Hepatocyte (in vitro differentiated cells): Measurements from ENCODE around the gene IQGAP2.
"Not testable (repeated sequence)": the region's sequence is repeated elsewhere in the genome, so short reads cannot be mapped to it uniquely, and the experiment has no call there.

ENCODE experiments used
- EZH2 ChIP-seq: fragments of 200-600 bp; sonication (generic); IDR thresholded peaks from 2 replicates; pipeline ENCODE4 v1.6.1; 2016; ENCODE audit warnings: antibody characterized with exemption, mild to moderate bottlenecking, borderline replicate concordance
- TF ChIP-seq, protein P1 (sequence below): fragments of 200-600 bp; sonication (generic); IDR thresholded peaks from 2 replicates; pipeline ENCODE4 v1.5.1; 2016; ENCODE audit warnings: antibody characterized with exemption, mild to moderate bottlenecking; ENCODE audit not compliant: poor library complexity

DNA sequence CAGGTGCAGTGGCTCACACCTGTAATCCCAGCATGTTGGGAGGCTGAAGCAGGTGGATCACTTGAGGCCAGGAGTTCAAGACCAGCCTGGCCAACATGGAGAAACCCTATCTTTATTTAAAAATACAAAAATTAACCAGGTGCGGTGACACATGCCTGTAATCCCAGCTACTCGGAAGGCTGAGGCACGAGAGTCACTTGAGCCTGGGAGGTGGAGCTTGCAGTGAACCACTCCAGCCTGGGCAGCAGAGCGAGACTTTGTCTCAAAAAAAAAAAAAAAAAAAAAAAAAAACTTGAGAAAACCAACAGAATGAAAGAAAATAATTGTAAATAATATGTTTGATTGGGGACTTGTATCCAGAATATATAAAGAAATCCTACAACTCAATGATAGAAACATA is 277.7 kb downstream of the IQGAP2 start:
- TF ChIP-seq EZH2: not testable (repeated sequence)
- TF ChIP-seq, protein P1, sequence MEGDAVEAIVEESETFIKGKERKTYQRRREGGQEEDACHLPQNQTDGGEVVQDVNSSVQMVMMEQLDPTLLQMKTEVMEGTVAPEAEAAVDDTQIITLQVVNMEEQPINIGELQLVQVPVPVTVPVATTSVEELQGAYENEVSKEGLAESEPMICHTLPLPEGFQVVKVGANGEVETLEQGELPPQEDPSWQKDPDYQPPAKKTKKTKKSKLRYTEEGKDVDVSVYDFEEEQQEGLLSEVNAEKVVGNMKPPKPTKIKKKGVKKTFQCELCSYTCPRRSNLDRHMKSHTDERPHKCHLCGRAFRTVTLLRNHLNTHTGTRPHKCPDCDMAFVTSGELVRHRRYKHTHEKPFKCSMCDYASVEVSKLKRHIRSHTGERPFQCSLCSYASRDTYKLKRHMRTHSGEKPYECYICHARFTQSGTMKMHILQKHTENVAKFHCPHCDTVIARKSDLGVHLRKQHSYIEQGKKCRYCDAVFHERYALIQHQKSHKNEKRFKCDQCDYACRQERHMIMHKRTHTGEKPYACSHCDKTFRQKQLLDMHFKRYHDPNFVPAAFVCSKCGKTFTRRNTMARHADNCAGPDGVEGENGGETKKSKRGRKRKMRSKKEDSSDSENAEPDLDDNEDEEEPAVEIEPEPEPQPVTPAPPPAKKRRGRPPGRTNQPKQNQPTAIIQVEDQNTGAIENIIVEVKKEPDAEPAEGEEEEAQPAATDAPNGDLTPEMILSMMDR: not testable (repeated sequence)
